PFSK-1 (cell line): ENCODE measurements around the gene KDM5C.

Experiments used
- POLR2AphosphoS5 ChIP-seq: IDR thresholded peaks from 2 replicates; pipeline ENCODE4 v1.6.1; 2012; ENCODE audit warnings: low read depth, mild to moderate bottlenecking, control low read depth, low read length, moderate library complexity
- TAF1 ChIP-seq: IDR thresholded peaks from 2 replicates; pipeline ENCODE4 v1.6.1; 2012; ENCODE audit warnings: low read length, control low read depth, borderline replicate concordance; ENCODE audit not compliant: insufficient read depth
- TF ChIP-seq, protein P1 (sequence below), 2 experiments: IDR thresholded peaks; 2 replicates each; pipeline versions ENCODE4 v1.6.1 to v1.8.0; 2011 to 2012; ENCODE audit warnings: low read depth in 2 of 2, low read length in 2 of 2, control low read depth in 1 of 2, inconsistent platforms in 1 of 2, mild to moderate bottlenecking in 1 of 2, moderate library complexity in 1 of 2; ENCODE audit not compliant: insufficient read depth in 1 of 2

DNA sequence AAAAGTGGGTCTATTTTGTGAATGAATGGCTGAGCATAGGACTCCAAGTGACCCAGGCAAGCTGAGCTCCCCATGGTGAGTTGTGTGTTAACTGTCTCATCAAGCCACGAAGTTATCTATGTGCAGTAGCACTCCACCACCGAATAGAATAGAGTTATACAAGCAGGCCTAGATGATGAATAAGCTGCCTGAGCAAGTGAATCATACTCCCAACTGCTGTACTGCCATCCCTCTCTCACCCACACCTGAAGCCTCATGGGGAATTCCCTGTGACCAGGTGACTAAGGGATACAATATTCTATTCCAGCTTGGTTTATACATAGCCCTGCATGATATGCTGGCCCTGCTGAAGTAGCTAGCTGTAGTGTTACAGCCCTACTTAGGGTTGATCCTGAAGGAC, 38.7 kb downstream of the KDM5C start:
- TF ChIP-seq, protein P1, sequence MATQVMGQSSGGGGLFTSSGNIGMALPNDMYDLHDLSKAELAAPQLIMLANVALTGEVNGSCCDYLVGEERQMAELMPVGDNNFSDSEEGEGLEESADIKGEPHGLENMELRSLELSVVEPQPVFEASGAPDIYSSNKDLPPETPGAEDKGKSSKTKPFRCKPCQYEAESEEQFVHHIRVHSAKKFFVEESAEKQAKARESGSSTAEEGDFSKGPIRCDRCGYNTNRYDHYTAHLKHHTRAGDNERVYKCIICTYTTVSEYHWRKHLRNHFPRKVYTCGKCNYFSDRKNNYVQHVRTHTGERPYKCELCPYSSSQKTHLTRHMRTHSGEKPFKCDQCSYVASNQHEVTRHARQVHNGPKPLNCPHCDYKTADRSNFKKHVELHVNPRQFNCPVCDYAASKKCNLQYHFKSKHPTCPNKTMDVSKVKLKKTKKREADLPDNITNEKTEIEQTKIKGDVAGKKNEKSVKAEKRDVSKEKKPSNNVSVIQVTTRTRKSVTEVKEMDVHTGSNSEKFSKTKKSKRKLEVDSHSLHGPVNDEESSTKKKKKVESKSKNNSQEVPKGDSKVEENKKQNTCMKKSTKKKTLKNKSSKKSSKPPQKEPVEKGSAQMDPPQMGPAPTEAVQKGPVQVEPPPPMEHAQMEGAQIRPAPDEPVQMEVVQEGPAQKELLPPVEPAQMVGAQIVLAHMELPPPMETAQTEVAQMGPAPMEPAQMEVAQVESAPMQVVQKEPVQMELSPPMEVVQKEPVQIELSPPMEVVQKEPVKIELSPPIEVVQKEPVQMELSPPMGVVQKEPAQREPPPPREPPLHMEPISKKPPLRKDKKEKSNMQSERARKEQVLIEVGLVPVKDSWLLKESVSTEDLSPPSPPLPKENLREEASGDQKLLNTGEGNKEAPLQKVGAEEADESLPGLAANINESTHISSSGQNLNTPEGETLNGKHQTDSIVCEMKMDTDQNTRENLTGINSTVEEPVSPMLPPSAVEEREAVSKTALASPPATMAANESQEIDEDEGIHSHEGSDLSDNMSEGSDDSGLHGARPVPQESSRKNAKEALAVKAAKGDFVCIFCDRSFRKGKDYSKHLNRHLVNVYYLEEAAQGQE (IDR thresholded peaks at IDR 0.05; ENCODE audit: insufficient read depth in 1 of 2, low read depth in 2 of 2, low read length in 2 of 2): no peak
- no peak for TF ChIP-seq TAF1
- no peak for TF ChIP-seq POLR2AphosphoS5
